NOMO-1 (cell line): ENCODE data around the gene GATAD2A.
A peak's percentile ranks its signal among the peaks of the same experiment; 100 is the strongest.

Experiments used
- DNase-seq, 2 experiments: peaks; one replicate each; lab custom pipeline; 2025; ENCODE audit not compliant: unreplicated experiment in 2 of 2; lab: John Stamatoyannopoulos, UW

GATAD2A gene

DNA sequence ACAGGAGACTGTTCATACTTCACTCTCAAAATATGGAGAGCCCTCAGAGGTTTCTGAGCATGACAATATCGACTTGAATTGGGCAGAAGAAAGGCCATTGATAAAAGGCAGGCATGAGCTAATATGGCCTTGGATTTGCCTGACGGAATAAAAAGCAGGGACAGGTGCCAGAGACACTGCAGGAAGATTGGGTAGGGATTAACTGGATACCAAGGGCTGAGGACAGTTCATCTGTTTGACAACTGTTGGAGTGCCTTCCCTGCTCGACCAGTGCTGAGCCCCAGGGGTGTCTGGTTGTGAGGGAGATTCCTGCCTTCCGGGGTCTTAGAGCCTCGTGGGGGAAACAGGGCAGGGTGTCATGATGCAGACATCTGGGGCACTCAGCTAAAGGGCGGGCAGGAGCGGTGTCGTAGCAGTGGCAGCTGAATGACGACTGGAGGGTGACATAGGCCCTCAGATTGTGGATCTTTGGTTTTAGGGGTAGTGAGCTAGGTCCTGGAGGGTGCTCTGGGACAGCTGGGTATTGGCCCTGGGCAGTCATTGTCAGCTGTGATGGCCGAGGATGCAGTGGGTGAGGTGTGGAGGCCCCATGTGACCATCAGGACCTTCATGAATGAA, 12.3 kb downstream of the GATAD2A start:
- no peak for DNase-seq

DNA sequence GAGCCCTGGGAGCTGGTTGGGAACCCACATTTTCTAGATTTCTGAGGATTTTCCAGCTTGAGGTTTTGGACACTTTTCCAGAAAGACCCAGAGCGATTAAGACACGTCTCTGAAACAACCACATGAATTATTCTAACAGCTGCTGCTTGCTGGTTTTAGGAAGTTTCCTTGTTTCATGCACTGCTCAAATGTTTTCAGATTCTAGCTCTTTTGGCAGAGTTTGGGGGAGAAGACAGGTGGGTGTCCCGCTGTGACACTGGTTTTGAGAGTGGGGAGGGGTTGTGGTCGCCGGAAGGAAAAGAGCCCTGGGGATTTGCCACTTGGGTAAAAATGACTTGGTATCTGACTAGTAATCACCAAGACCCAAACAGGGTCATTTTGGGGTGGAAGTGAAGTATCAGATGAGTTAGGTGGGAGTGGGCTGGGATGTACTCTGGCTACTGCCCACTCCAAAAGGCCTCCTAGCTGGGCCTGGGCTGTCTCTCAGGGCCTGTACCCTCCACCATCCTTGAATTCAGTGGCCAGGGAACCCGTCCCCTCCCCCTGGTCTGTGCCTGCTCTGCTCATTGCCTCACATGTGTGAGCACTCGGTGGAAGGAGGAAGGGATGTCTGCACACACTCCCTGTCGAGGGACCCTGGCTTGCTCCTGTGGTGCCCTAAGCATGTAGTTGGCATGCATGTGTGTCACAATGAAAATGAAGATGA, 13.2 kb downstream of the GATAD2A start:
- DNase-seq: no peak

DNA sequence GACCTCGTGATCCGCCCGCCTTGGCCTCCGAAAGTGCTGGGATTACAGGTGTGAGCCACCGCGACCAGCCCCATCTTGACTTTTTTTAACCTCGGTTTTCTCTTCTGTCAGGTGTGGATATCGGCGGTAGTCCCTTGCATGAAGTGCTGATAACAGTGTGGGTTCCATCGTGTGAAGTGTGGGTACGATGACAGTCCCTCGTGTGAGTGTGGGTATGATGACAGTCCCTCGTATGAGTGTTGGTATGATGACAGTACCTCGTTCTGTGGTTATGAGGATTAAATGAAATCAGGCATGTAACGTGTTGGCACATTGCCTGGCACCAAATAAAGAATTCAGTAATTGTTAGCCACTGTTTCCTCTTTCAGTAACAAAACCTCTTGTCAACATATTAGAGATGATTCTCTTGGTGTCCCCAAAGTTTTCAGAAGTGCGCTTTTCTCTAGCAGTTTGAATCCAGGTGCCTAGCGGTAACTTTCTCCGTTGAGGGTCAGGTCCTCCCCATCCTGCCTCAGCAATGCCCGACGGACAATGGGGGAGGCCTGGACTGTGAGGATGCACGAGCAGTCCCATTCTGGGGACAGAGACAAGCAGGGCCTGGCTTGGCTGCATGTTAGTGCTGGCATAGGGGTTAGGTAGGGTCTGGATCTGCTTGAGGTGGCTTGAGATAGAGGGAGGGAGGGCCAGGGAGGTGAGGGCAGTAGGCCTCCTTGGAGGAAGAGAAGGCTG, 15.3 kb downstream of the GATAD2A start:
- peak in 1 of 2 experiments; percentile 6 for DNase-seq

DNA sequence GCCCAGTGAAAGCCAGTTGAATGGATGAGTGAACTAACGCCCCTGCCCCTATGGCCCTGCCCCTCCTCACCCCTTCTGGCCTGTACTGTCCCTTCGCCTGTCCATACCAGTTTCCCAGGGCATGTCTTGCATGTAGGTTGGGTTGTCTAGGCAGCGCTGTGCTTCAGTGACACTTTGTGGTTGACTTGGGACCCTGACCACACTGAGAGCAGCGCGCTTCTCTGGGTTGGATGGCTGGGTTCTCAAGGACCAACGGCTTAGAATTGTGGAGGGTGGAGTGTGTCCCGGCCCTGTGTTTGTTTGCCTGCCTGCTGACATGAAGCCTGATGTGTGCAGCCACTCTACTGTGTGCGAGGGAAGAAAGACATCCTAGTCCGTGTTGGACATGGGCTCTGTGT, 15.8 kb downstream of the GATAD2A start:
- no peak for DNase-seq

DNA sequence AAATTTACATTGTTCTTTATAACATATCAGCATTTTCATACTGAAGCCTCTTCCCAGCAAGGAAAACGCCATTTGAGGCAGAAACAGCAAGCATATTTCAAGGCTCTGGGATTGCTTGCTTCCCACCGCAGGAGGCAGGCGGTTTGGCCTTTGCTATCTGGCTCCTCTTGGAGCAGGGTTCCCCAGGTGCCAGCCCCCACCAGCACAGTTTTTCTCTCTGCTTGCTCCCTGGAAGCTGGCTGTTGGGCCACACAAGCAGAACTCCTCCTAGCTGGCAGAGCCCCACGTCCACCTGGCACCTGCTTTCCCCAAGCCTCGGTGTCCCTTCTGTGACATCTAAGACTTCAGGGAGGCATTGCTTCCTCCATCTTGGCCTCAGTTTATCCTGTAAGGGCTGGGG, 16.7 kb downstream of the GATAD2A start:
- DNase-seq: no peak

DNA sequence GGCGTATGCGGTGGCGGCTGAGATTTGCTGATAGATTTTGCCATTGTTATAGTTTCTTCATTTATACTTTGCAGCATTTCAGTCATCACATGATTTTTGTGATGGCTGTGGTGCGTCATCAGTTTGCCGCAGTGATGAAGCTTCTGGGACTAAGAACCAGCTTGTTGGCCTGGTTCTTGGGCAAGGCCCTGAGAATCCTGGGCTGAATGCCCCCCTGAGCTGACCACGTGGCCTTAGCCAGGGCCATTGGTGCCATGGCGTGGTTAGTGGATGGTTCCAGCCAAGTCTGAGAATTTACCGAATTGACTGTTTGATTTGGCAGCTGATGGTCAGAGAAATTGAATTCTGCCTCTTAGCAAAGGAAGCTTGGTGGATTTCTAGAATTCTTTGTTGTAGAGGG, 17.8 kb downstream of the GATAD2A start:
- no peak for DNase-seq

DNA sequence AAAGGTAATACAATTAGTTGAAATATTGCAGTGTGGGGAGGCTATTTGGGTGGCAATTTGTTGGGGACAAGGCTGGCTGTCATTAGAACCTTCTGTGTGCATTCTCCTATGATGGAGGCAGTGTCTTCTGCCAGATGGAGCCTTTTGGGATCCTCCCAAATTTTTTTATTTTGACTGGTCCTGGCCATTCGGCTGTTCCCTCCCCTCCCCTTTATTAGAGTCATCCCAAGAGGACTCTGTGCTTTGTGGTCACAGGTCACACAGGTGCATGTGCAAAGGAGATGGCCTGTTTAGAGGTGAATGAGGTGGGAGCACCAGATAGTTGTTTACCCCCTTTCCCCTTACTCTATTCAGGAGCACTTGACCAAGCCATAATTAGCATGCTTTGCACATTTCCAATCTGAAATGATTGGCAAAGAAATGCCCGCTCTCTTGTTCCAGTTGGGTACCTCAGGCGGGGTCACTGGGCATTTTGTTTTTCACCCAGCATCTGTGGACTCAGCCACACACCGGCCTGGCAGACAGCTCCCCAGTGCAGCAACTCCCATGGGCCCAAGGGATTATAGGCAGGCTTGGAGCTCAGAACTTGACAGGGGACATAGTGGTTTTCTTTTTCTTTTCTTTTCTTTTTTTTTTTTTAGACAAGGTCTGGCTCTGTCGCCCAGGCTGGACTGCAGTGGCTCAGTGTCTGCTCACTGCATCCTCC, 19.8 kb downstream of the GATAD2A start:
- no peak for DNase-seq

DNA sequence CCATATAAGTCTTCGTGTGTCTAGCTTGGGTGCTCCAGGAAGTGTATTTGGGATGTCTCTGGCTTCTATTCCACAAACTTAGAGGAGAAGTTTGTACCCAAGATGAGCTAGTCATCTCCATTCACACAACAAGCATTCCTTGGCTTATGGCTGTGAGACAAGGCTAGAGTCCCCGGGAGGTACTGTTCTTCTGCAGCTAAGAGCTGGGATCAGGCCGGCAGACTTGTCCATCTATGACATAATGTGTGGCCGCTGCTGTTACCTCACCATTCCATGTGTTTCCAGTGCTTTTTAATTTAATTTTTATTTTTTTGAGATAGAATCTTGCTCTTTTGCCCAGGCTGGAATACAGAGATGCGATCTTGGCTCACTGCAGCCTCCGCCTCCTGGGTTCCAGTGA, 20.7 kb downstream of the GATAD2A start:
- no peak for DNase-seq

DNA sequence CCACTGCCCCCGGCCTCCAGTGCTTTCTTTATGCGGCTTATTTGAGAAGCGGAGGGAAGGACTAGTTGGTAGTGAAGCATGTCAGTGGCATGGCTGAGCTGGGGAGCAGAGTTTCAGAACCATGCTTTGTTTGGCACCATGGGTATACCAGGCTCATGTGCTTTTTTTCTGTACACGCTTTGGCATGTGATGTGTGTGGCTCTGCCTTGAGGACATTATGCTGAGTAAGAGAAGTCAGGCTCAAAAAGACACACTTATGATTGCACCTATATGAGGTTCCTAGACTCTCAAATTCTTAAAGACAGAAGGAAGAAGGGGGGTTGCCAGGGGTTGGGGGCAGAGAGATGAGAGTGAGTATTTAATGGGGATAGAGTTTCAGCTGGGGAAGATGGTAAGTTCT, 21.3 kb downstream of the GATAD2A start:
- DNase-seq: no peak

DNA sequence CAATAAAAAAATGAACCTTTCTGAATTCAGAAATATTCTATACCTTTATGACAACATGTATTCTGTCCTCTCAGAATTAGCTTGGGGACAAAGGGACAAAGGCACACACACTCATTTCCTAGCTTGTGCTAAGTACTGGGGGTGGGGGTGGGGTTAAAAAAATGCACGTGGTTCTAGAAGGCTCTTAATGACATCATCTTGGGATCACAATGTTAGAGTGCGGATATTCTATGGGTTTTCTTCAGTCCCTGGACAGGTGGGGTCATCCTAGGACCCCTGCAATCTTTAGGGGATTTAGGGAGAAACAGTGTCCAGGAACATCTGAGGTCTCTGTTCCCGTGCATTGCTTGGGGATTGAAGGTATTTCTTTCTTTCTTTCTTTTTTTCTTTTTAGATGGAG, 21.8 kb downstream of the GATAD2A start:
- no peak for DNase-seq

DNA sequence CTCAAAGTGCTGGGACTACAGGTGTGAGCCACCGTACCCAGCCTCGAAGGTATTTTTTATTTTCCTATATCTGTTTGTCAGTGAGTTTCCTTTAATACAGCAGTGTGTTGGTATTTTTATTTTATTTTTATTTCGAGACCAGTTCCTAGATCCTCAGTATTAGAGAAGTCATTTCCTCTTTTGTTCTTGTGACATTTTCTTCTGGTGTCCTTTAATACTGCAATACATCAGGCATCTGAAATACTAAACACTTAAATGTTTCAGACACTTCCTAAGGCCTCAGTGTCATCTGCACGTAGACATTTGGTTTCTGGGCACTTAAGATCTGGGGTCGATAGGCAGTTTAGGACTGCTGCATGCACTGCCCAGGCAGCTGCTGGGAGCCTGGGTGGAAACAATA, 22.5 kb downstream of the GATAD2A start:
- DNase-seq: peak; percentile 22 to 69

DNA sequence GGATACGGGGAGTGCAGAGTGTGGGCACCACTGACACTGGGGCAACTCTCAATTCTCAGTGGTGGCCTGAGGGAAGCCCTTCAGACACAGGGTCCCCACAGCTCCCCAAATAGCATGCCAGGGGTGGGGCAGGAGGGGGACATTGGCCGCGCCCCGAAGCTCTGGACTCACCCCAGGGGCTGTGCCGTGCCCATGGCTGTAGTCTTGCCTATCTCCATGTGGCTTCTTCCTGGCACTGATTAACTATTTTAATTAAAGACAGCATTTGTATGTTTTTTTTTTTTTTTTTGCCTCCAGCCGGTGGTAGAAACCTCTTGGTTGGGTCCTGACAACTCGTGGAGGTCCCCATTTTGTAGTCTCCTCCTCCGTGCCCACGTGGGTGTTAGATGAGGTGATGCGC, 23.3 kb downstream of the GATAD2A start:
- DNase-seq: no peak

DNA sequence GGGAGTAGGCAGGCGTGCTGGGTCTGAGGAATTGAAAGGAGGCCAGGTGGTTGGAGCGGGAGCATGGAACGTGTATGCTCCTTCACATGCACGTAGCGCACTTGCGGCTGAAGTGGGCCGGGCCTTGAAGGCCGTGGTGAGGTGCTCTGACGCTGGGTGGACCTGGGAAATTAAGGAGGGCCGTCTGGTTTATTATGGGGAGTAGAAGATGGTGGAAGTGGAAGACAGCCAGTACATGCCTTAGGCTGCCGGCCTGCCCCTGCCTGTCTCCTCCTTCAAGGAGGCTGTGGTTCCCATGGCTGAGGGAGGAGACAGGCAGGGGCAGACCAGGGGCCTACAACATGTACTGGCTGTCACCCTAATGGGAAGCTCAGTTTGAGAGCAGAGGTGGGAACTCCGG, 23.9 kb downstream of the GATAD2A start:
- DNase-seq: no peak

DNA sequence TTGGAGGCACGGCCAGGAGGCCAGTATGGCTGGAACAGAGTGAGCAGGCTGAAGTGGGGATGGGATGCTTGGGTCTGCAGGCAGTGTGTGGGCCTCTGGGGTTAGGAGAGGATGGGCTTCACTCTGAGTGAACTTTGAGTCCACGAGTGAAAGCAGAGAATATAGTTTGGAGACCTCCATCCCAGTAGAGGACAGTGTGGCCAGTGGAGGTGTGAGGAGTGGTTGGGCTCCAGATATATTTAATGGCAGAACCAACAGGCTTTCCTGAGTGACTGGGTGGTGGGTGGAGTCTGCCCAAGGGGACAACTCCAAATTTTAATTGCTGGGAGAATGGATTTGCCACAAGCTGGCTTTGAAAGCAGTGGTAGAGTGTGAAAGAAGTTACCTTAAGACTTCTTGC, 27.3 kb downstream of the GATAD2A start:
- no peak for DNase-seq

DNA sequence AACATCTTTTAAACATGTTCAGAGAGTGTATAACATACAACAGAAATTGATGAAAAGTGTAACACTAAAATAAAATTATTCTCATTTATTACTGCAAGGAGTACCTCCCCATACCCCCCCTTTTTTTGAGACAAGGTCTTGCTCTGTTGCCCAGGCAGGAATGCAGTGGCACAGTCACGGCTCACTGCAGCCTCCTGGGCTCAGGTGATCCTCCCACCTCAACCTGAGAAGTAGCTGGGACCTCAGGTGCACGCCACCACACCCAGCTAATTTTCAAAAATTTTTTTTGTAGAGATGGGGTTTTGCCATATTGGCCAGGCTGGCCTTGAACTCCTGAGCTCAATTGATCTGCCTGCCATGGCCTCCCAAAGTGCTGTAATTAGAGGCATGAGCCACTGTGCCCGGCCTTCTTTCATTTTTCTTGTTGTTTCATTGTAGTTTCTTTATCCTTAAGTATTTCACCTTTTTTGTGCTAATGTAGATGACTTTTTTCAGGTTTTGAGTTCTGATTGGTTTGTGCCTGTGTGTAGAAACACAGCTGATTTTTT, 28.3 kb downstream of the GATAD2A start:
- no peak for DNase-seq

DNA sequence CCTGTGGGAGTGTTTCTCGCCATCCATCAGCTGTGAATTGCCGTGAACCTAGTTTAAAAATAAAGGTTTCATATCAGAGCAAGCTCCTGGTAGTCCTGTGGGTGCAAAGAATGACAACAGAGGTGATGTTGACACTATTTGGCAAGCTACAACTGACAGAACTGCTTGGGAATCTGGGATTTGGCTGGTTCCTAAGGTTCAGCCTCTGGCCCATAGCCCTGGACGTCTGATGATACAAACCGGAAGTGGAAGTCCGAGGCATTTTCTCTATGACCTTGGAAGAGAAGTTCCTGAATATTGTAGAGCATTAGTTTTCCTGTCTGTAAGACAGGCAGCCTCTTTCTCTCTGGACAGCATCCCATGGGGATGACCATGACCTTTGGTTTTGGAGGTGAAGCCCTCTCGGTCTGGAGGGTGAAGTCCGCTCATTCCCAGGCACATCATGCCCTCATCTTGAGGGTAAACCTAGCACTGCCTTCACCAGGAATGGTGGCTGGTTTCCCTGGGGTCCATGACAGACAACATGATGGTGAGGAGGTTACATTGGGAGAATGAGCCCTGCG, 29.1 kb downstream of the GATAD2A start:
- no peak for DNase-seq

DNA sequence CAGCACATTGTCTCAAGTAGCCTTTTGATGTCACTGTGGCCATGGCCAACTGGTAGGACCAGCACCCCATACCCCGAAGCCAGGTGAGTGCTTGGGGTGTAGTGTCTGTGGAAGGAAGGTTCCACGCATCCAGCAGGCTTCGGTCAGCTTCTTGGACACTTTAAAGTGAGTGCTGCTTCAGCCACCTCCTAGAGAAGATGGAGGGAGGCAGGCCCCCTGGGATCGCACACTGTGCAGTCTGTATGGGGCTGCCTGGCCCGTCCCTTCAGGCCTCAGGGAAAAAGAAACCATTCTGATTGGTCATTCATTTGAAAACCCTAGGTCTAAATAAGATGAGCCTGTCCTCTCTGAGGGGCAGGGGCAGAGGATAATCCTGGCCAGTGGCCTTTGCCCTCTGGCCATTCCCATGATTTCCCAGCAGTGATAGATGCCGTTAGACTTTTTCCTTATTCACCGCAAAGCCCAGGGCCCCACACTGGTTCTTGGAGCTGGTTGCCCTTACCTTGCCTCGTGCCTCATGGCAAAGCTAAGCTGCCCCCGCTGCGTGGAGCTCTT, 30.7 kb downstream of the GATAD2A start:
- DNase-seq: no peak

DNA sequence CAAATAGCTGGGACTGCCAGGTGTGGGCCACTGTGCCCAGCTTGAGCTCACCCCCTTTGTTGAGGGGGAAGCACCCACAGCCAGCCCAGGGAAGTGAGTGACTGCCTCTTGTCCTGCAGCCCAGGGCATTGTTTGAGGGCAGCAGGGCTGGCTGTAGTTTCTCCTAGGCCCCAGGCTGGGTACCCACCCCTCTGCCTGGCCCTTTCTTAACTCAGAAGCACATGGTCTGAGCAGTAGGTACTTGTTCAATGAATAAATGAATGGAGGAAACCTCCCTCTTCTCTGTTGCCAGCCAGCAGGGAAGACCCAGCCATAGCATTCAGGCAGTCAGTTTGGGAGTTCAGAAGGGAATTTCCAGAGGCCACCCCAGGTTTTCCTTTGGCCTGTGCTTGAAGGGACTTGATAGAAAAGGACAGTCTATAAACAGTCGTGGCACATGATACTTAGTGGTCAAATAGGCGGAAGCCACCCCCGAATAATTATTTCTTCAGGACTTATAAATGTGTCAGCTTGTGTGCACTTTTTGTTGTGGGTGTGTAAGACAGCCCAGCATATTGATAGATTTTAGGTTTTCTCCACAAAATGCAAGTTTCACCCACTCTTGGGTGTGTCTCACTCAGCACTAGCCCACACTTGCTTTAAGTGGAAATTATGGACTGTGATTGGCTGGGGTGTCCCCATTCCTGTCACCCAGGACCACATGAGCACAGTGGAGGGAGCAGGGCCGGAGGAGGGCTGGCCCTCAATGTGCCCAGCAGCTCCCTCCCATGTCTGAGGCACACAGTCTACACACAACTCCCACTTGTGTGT, 33.1 kb downstream of the GATAD2A start:
- no peak for DNase-seq

DNA sequence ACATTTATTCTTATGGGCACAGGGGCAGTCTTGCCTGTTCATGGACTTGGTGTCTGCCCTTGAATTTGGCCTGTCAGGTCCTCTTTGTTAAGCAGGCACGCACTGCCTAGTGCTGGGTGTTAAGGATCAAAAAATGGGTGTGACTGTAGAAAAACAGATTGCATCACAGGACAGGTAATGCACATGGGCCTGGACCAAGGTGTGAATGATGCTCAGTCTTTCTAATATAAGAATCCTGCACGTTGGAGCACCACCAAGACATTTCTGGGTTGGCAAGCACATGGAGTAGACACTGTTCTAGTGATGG, 33.7 kb downstream of the GATAD2A start:
- no peak for DNase-seq

DNA sequence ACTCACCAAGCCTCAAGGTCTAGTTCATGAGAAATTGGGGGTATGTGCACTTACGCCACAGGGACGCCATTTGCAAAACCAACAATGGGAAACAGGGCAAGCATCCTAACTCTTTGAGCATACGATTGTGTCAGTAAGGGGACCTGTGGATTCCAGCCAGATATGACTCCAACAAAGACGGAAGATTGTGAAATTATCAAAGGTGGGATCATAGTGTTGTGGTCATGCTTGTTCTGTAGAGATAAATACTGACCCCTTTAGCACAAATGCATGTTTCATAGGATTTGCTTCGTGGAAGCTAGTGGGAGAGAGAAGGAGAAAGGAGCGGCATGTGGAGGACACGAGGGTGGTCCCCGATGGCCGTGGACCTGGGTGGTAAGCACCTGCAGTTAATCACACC, 37.8 kb downstream of the GATAD2A start:
- DNase-seq: no peak
